GM18867 (cell line): Measurements from ENCODE around the gene CDYL2.

ENCODE experiments used
- ATAC-seq: cut with Tn5 transposase; IDR thresholded peaks from one replicate; pipeline ENCODE4 v1.9.1; 2021; ENCODE audit warnings: mild to moderate bottlenecking, moderate library complexity; ENCODE audit not compliant: unreplicated experiment

CDYL2 gene

DNA sequence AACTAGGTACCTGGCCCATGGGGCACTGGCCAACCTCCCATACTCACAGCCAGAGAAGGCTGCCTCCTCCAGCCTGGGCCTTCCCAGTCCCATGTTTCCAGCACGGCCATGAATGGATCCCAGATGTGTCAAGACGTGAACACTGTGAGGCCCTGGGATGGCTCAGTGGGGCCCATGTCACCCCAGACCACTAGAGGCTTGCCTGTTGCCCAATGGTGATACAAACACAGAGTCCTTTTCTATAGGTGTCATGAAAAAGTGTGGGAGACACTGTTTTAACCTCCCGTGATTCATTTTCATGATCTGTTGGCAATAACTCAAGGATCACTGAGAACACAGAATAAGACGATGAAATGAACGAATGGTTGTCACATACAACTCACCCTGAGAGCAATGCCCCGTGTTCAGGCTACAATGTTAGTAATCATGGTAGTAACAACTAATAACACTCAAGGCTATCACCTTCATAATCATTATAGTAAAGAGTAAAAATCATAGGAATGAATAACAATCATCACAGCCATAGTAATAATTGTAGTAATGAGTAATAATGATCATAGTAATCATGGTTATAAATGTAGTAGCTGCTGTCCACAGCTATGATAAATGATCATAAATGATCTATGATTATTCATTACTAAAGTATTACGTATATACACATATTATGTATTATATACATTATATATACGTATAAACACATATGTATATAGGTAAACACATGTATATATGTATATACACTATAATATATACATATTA is 199.6 kb downstream of the CDYL2 start:
- no peak for ATAC-seq

DNA sequence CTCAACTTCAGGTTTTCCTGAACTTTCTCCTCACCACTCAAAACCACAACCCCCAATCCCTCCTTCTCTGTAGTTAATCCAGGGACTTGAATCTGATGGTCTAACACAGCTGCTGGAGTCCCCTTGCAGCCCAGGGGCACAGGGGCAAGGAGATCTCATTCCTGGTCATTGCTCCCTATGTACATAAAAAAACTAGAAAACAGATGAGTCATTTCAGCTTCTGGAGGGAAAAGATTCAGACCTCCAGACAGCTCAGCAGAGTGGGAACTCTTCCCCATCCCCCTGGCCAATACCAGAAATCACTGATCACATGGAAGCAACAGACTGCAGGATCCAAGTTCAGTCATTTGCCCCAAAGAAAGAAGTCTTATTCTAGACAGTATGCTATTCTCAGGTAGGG is 201.5 kb downstream of the CDYL2 start:
- no peak for ATAC-seq

DNA sequence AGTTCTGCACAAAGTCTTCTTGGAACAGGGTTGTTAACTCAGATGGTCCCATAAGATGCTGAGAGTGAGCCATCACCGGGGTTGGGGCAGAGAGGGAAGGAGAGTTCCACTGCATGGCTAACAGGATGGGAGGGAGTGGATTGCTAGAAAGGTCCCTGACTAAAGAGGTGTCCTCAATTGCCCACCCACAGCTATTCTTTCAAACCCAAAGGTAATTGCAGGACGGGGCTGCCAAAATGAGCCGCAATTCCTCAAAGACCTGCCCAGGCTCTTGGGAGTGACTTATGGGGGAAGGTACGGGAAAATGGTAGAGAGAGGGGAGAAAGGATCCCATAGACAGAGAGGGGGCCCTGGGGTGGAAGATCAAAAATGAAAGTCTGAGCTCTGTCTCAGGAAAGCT is 203.2 kb downstream of the CDYL2 start:
- no peak for ATAC-seq

DNA sequence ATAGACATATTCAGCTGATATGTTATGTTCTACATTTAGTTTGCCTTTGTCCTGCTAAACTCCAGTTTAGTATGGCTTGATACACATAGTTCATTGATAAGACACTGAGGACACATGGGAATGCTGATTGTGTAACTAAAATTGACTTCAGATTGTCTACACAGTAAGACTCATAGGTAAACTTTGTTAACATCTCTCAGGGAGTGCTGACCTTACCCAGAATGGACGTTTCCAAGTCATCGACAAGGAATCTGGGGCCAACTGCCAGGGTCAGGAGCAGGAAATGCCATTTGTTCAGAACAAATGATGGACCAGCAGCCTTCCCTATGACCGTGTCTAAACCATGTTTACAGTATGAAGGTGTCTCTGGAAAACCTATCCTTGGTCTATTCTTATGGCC is 204.9 kb downstream of the CDYL2 start:
- no peak for ATAC-seq

DNA sequence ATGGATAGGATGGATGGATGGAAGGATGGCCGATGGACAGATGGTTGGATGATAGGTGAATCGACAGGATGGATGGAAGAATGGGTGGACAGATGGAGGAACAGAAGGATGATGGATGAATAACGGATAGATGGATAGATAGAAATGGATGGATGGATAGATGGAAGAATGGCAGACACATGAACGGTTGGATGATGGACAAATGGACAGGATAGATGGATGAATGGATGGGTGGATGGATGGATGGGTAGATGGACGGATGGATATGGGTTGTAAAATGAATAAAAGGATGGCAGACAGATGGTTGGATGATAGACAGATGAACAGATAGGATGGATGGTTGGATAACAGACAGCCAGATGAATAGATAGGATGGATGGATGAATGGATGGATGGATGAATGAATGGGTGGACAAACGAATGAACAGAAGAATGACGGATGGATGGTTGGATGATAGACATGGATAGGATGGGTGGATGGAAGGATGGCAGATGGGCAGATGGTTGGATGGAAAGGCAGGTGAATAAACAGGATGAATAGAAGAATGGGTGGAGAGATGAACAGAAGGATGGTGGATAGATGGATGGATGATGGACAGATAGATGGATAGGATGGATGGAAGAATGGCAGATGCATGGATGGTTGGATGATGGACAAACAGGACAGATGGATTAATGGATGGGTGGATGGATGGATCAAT is 207.7 kb downstream of the CDYL2 start:
- ATAC-seq: no peak

DNA sequence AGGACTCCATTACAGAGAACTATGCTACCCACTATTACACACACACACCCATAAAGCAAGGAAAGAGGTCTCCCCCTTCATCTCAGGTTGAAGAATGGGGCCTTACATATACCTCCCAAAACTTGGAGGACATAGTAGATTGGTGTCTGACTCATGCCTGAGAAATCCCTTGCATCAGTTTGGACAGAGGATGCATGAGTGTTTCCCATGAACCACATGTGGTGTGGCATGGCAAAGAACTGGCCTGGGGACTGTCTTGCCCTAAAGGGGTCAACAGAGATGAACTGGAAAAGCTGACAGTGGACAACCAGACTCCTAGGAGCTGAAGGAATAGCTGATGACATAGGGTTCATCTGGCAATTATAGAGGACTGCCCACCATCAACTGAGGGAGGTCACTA is 209.6 kb downstream of the CDYL2 start:
- no peak for ATAC-seq

DNA sequence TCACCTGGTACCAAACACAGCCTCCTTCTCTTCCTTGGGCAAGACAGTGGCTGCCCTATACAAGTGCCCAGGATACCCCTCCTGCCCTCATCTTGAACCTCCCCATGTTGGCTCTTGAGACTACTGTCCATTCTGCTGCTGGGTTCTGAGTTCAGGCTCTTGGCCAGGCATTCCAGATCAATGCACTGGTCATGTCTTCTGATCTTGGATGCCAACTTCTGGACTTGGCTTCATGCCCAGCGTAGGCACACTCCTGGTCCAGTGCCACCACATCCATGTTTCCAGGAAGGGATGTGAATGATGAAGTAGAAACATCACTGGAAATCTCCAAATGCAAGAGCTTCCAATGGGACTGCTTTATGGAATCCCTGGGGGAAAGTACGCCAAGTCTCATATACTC is 212.1 kb downstream of the CDYL2 start:
- no peak for ATAC-seq

DNA sequence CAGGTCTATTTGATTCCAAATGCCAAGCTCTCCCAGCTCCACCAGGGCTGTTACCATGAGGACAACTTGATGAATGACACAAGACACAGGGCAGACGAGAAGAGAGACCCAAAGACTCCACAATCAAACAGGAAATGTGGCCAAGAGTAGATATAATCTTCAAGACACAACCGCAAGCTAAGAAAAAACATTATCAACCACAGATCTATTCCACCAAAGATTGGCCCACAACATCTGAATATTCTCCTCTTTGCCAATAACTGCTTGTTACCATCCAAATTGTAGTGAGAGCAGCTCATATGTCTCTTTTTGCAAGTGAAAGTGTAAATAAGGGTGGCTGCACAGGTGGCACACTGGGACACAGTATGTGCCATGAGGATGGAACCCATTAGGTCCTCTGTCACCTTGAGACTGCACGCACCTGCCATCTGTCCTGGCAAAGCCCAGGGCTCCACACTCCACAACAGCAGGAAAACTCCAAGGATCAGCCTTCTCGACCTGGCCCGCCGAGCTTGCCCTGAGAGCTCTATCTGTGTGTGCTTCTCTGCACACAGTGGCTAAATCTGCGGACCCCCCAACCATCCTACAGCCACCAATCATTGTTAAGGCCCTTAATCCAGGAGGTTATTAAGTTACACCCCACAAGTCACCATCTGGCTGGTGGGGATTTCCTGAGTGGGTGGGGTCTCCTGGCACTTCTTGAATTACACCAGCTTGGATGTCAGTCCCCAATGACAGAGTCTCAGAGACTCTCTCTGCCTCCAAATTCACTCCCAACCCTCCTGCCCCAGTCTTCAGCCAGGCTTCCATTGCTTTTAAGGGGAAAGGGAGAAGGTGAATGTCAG is 213.1 kb downstream of the CDYL2 start:
- no peak for ATAC-seq

DNA sequence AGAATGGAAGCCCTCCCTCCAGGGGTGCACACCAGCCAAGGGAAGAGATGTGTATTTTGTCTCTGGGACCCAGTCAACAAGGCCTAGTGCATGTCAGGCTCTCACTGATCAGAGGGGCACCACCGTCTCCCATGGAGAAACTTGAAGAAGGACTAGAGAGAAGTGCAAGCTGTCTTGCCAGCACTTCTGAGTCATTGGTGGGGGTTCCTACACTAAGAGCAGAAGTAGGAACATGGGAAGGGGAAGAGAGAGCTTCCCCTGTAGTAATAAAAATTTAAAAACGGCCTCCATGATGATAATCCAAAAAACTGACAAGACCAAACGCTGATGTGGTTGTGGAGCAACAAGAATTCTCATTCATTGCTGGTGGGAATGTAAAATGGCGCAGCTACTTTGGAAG is 217.3 kb downstream of the CDYL2 start:
- ATAC-seq: no peak

DNA sequence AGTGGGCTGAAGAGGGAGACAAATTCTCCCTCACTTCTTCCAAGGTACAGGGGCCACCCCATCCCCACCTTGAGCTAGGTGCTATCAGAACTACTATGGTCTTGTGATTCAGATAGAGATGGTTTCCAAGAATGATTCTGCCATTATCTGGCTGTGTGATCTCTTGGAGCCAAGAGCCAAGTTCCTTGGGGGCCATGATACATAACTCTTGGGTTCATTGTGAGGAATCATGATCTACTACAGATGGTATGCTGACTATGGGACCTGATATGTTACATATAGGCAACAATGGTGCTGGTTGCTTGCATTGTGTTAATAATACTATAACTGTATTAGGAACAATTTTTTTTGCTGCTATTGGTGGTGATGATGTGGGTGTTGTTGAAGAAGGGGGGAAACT is 217.9 kb downstream of the CDYL2 start:
- ATAC-seq: no peak

DNA sequence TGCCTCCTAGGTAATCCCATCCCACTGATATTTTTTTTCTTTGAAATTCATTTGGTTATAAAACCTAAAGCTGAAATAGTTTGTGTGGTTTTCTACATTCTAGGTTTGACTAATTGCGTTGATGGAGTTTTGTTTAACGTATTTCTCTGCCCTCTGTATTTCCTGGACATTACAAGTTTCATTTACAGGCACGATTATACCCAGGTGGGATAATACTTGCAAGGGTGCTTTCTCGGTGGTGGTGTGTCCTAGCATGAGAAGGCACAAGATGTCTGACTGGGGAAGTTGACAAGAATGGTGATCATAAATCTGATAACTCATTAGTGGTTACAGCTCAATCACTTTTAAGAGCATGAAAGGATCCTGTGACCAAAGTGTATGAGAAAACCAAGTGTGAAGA is 218.6 kb downstream of the CDYL2 start:
- ATAC-seq: no peak

DNA sequence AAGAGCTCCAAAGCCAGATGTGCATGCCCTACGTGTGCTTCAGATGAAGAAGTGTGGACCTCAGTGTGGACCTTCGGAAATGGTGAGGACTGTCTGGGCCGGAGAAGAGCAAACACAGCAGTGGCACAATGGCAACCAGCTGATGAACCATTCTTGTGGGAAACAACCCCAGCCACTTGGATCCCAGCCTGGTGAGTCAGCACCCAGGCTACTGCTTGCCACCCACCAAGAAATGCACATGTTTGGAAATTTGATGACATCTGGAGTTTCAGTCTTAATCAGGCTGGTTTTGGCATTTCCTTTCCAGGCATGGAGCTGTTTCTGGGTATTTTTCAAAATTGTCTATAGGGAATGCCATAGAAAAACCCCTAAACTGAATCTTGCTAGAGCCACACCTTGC is 220.9 kb downstream of the CDYL2 start:
- ATAC-seq: no peak

DNA sequence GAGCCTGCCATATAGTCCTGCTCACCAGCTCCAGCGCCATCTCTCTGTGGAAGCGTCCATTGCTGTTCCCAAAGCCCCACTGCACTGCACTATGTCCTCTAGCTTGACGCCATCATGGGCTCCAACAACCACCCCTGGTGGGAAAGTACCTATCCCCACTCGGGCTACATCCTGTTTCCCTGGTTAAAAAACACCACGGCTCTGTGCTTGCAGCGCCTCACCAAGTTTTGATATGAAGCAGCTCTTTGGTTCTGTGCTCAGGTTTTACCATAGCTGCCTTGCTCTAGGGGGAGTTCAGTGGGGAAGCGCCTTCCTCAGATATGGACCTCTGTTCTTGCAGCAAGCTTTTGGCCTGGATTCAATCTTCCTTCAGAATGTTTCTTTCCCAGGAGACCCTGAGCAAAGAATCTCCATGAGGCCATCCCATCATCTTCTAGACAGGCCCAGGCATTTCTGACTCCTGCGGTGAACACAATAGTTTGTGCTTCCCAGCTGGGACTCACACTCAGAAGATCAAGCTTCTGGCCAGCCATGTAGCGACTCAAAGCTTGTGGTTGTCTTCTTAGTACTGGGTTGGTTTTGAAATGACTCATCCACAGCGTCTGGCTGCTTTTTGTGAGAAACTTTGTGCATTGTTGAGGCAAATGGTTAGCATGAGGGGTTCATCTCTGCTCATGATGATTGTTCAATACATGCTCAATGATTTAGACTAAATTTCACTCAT is 224.1 kb downstream of the CDYL2 start:
- peak; percentile 91 for ATAC-seq

DNA sequence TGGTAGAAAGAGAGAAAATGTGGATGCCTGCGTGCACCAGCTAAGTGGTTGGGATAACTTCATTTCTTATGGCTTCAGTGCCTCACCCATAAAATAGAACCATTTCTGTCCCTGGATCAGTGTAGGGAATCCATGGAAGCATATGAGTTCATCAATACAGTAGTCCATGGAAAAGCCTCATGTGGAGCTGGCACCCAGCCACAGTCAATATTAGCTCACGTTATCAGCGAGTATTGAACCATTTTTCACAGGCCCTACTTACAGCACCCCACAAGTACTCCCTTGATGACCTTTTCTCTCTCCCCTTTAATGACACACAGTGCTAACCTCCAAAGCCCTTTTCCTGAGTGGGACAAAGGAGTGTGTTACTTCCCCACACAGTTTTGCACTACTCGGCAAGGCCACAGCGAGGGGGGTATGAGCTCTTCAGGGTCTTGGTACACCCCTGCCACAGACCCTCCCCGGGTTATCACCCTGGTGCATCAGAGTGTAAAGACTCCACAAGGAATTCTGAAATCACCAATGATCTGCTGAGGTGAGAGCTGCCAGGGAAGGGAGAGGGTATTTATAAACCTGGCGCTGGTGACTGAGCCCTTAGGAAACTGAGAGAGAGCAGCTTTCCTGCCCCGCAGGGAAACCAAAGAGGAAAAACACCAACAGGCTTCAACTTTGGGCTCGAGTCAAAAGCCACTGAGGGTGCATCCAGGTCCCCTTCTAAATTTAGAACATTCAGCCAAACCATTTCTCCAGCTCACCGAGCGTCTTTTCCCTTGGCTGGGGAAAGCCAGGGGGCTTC is 226.7 kb downstream of the CDYL2 start:
- no peak for ATAC-seq

DNA sequence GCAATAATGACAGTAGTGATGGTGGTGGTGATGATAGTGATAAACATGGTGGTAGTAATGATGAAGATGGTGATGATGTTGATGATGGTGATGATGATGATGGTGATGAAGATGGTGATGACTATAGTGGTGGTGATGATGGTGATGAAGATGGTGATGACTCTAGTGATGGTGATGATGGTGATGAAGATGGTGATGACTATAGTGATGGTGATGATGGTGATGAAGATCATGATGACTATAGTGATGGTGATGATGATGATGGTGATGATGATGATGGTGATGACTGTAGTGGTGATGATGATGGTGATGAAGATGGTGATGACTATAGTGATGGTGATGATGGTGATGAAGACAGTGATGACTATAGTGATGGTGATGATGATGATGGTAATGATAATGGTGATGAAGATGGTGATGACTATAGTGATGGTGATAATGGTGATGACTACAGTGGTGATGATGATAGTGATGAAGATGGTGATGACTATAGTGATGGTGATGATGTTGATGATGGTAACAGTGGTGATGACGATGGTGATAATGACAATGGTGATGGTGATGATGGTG is 228.0 kb downstream of the CDYL2 start:
- no peak for ATAC-seq

DNA sequence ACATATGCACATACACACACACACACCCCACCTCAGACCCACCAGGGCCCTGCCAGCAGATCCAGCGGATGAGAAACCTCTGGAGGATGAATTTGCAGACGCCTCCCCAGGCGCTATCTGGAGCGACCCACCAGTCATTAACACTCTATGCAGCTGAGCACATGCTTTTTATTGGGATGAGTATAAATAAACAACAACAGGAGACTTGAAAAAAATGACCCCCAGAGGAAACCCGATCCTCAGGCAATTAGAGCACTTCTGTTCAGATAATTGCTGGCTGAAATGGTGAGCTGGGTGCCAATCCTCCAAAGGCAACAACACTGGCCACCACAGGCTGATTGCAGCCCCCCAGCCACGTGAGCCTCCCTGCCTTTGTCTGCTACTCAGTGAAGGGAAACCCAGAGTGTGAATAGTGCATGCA is 230.7 kb downstream of the CDYL2 start:
- ATAC-seq: no peak

DNA sequence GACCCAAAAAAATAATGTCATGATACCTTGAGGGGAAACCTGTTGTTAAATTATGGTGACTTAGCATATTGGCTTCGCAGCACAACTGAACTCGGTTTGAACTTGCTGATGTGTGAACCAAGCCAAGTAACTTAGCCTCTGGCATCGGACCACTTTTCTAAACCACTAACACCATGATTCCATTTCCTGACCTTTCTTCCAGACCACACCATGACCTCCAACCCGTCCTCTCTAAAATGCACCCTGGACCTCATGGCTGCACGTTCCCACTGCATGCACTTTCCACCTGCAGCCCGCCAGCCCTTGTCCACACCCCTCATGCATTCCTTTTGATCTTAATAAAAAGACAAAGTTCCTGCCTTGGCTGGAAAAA is 234.3 kb downstream of the CDYL2 start:
- no peak for ATAC-seq

DNA sequence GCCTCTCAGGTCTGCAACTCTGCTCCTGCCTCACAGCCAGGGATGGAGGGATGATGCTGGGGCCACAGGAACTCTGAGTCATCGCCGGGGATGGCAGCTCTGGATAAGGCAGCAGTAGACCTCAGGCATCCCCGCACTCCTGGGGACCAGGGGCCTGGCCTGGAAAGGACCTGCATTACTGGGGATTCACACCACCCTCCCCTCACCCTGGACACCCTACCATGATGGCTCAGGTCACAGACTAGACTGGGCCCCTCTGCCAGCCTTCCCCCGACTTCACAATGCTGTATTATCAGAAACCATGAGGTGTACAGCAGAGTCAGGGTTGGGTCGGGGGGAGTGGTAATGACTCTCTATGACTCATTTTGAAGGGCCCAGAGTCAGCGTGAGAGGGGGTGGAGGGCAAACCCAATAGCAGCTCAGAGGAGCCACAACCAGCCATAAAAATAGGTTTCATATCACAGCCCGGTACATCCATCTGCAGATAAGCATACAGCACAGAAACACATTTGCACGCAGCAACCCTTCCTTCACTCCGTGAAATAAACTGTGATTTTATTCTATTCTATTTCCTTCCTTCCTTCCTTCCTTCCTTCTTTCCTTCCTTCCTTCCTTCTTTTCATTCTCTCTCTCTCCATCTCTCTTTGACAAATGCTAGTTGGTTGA is 234.8 kb downstream of the CDYL2 start:
- ATAC-seq: no peak

DNA sequence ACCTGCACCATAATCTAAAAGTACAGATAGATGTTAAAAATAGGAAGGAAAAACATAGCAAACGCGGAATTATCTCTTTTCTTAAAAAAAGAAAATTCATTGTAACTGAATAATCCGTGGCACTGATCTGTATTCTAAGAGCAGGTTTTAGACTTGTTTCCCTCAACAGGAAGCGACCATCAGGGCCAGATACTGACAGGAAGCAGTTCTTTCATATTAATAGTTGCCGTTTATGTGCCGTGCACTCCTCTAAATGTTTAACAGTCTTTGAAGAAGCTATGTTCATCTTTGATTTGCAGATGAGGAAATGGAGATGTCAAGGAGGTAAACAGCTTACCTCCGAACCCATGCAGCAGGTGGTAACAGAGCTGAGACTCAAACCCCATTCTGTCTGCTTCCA is 240.0 kb downstream of the CDYL2 start:
- no peak for ATAC-seq

DNA sequence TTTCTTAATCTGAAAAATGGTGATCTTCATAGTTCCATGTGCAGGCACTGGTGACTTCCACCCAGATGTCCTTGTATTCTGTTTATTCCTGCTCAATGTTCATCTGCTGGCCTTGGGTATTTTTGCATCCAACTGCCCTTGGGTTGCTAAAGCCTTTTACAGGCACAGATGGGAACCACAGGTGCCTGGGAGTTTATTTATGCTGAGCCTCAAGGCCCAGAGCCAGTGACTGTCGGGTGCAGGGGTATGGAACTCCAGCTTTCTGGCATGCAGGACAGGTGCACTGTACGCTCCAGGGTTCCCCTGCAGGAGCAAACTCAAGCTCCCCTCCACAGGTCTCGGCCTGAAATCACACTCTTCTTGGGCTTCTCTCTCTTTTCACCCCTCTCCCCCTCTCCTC is 241.3 kb downstream of the CDYL2 start:
- no peak for ATAC-seq
